HG03354 (cell line): ENCODE data around the gene EML1.

Experiments
- ATAC-seq: cut with Tn5 transposase; IDR thresholded peaks from one replicate; pipeline ENCODE4 v1.9.1; 2021; ENCODE audit warnings: mild to moderate bottlenecking; ENCODE audit not compliant: unreplicated experiment, poor library complexity, severe bottlenecking

EML1 gene

GRCh38 chr14:99855271-99855670, 62.1 kb downstream of the EML1 start:
- no peak for ATAC-seq

GRCh38 chr14:99857551-99857950, 64.3 kb downstream of the EML1 start:
- no peak for ATAC-seq

GRCh38 chr14:99860219-99860618, 67.0 kb downstream of the EML1 start:
- no peak for ATAC-seq

- no peak for ATAC-seq
Measured at GRCh38 chr14:99862136-99862535, 68.9 kb downstream of the EML1 start.

- no peak for ATAC-seq
Measured at GRCh38 chr14:99863059-99863458, 69.8 kb downstream of the EML1 start.

GRCh38 chr14:99865408-99865807, 72.2 kb downstream of the EML1 start:
- ATAC-seq = no peak

GRCh38 chr14:99870617-99871016, 77.4 kb downstream of the EML1 start:
- ATAC-seq = no peak

- no peak for ATAC-seq
Measured at GRCh38 chr14:99871771-99872170, 78.6 kb downstream of the EML1 start.

- ATAC-seq = no peak
Measured at GRCh38 chr14:99872786-99873440, 79.7 kb downstream of the EML1 start.

GRCh38 chr14:99873653-99874052, 80.4 kb downstream of the EML1 start:
- no peak for ATAC-seq

GRCh38 chr14:99874306-99874705, 81.1 kb downstream of the EML1 start:
- ATAC-seq = no peak

- ATAC-seq = no peak
Measured at GRCh38 chr14:99875421-99875820, 82.2 kb downstream of the EML1 start.

GRCh38 chr14:99875836-99876235, 82.6 kb downstream of the EML1 start:
- no peak for ATAC-seq

- ATAC-seq = no peak
Measured at GRCh38 chr14:99876406-99876805, 83.2 kb downstream of the EML1 start.

GRCh38 chr14:99878563-99878962, 85.3 kb downstream of the EML1 start:
- ATAC-seq = no peak

GRCh38 chr14:99879401-99880295, 86.4 kb downstream of the EML1 start:
- ATAC-seq = no peak

GRCh38 chr14:99880651-99881420, 87.6 kb downstream of the EML1 start:
- ATAC-seq = no peak

GRCh38 chr14:99883866-99884650, 90.8 kb downstream of the EML1 start:
- no peak for ATAC-seq

GRCh38 chr14:99884834-99885648, 91.8 kb downstream of the EML1 start:
- peak; percentile 80 for ATAC-seq
